Measurements from ENCODE around the gene TNIP1.

The TNIP1 gene

DNA sequence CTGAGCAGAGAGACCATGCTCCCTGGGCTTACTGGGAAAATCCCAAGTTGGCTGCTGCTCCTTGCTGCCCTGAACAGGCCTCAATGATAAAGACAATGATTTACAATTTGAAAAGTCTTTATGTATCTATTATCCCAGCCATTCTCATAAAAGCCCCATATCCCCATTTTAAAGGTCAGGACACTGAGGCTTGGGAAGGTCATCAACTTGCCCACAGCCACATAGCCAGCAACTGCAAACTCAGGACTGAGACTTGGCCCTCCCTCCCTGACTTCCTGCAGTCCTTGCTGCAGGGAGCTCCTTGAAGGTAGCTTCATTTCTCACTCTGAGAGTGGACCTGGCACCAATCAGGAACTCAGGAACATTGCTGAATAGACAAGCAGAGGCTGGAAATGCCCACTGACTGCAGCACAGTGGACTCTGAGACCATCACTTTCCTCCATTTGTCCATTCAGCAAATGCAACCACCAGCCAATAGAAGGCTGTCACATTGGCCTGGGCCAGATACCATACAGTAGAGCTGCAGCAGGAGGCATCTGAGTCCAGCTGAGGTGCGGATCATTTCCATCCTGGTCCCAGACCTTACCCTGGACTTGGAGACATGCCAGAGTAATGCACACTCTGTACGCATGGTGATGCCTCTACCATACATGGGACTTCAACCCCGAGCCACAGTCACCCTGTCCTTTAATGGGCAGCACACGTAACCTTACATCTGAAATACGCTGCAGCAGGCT lies 18.3 kb downstream of the TNIP1 start:
- no peak for FAIRE-seq
- no peak for TF ChIP-seq POLR2A (IDR thresholded peaks at IDR 0.05; ENCODE audit: low read depth, low read length)
- no peak for TF ChIP-seq TAF1 (IDR thresholded peaks at IDR 0.05; ENCODE audit: borderline replicate concordance, low read depth, low read length)
- TF ChIP-seq POLR2AphosphoS5 (IDR thresholded peaks at IDR 0.05; ENCODE audit: low read depth, low read length), result no peak
- DNase-seq (ENCODE audit: insufficient read length), result no peak

DNA sequence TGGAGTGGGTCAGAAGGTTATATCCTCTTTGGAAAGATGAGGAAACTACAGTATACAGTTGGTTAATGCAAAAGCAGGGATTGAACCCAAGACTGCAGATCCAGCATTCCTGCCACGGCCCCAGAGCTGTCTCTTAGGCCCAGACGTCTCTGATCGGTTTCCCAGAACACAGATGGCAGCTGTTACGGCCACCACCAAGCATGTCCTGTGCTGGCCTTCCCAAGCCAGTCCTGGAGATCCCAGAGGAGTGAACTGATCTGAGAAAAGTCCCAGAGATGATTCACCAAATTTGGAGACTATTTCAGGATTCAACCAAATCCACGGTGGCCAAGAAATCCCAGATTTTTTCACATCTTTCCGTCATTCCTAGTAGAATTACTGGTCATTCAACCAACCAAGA lies 20.1 kb downstream of the TNIP1 start:
- TF ChIP-seq TAF1 (IDR thresholded peaks at IDR 0.05; ENCODE audit: borderline replicate concordance, low read depth, low read length), result no peak
- TF ChIP-seq POLR2AphosphoS5 (IDR thresholded peaks at IDR 0.05; ENCODE audit: low read depth, low read length), result no peak
- TF ChIP-seq POLR2A (IDR thresholded peaks at IDR 0.05; ENCODE audit: low read depth, low read length), result no peak
- FAIRE-seq, result no peak
- DNase-seq (ENCODE audit: insufficient read length), result no peak

DNA sequence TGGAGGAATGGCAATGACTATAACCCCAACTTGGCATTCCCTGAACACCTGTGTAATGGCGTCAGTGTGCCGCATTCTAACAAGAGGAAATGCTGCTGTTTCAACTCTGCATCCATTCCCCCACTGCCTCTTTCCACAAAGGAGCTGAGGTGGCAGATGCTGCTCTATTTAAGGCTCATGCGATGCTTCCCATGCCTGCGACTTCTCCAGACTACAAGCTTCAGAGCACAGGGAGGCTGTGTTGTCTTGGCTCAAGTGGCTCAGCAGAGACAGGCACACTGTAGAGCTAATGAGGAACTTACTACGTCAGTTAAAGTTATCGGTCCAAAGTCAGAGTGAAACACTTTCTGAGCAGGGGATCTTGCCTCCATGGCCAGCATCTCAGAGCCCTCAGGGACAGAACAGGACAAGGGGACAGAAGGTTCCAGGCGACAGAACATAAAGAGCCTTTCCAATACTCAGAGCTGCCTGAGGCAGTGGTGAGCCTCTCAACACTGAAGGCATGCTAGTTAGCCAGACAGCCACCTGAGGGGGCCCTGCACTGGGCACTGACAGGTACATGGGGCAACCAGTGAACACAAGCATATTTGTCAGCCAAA lies 21.8 kb downstream of the TNIP1 start:
- DNase-seq (ENCODE audit: insufficient read length) (no peak), FAIRE-seq (peak; percentile 87)
- TF ChIP-seq POLR2A (IDR thresholded peaks at IDR 0.05; ENCODE audit: low read depth, low read length) (0 out of 2 replicates have a peak, but pooled peaks have one; percentile 24), TAF1 (IDR thresholded peaks at IDR 0.05; ENCODE audit: borderline replicate concordance, low read depth, low read length) (no peak), POLR2AphosphoS5 (IDR thresholded peaks at IDR 0.05; ENCODE audit: low read depth, low read length) (no peak)

DNA sequence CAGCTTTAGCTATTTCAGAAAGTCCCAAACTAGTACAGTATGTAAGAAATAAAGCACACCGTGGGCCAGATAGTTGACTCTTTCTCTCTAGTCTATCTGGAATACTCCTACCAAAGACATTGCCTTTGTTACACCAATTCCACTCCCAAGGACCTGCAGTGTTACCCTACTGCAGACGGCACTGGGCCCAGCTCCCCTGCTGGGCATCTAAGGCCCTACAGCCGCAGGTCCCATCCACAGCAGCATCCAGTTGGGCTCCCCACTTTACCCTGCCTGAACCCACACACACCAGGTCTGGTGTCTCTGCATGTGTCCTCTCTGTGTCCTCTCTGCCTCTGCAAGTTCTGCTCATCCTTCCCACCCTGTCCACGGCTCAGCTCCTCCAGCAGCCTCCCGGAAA lies 22.5 kb downstream of the TNIP1 start:
- DNase-seq (ENCODE audit: insufficient read length) (no peak), FAIRE-seq (peak; percentile 9)
- TF ChIP-seq TAF1 (IDR thresholded peaks at IDR 0.05; ENCODE audit: borderline replicate concordance, low read depth, low read length), result no peak

DNA sequence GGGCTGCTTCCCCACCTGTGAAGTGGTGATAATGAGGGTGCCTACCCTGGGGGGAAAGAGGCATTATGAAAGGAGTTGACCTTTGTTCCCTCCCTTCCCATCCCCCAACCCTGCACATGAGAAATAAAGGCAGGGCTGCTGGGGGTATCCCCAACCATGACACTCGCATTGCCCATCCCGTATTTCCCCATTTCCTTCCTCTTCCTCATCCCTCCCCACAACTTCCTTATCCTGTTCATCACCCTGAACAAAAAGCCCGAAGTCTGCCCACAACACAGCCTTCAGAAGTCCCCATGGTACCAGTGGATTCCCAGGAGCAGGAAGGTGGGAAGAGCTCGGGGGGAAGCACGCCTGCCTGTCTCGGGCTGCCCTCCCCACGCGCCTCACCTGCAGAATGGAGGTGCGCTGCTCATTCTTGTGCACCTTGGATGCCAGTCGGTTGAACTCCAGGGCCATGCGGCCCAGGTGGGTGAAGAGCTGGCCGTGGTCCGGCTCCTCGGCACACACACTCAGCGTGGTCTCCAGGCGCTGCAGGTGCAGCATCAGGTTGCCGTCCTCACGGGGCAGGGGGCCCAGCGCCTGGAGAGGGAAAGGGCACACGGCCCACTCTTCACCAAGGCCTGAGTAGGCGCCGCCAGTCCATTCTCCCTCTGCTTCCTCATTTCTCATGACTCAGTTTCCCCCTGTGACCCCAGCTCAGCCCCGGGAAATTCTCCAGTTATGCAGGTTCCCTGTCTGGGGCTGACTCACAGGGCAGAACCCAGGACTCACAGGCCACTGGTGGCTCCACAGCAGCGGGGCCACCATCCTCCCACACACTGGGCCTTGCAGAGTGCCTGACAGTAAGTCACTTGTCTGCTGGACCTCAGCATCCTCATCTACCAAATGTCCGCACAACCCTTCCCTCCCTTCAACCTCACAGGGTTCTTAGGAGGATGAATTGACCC lies 24.2 kb downstream of the TNIP1 start:
- FAIRE-seq (no peak), DNase-seq (ENCODE audit: insufficient read length) (no peak)
- no peak for TF ChIP-seq POLR2AphosphoS5 (IDR thresholded peaks at IDR 0.05; ENCODE audit: low read depth, low read length)
- TF ChIP-seq POLR2A (IDR thresholded peaks at IDR 0.05; ENCODE audit: low read depth, low read length), result no peak
- no peak for TF ChIP-seq TAF1 (IDR thresholded peaks at IDR 0.05; ENCODE audit: borderline replicate concordance, low read depth, low read length)

DNA sequence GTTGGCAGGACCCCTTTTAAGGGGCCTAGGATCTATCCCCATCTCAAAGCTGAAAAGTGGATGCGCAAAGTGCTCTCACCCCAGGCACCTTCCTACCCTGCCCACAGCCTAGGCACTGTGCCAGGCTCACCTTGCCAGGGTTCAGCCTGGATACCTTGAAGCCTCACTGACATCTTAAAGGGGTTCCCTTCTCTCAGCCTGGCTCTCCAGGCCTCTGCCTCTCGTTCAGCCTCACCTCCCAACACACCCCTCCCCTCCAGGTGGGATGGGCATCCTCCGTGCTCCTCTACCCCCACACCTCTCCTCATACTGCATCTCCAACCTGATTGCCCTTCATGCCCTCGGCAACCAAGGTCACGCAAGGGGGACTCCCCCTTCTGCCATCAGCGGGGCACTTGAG lies 25.5 kb downstream of the TNIP1 start:
- DNase-seq (ENCODE audit: insufficient read length), result no peak
- no peak for TF ChIP-seq TAF1 (IDR thresholded peaks at IDR 0.05; ENCODE audit: borderline replicate concordance, low read depth, low read length)
- no peak for TF ChIP-seq POLR2A (IDR thresholded peaks at IDR 0.05; ENCODE audit: low read depth, low read length)
- no peak for TF ChIP-seq POLR2AphosphoS5 (IDR thresholded peaks at IDR 0.05; ENCODE audit: low read depth, low read length)
- peak; percentile 71 for FAIRE-seq

DNA sequence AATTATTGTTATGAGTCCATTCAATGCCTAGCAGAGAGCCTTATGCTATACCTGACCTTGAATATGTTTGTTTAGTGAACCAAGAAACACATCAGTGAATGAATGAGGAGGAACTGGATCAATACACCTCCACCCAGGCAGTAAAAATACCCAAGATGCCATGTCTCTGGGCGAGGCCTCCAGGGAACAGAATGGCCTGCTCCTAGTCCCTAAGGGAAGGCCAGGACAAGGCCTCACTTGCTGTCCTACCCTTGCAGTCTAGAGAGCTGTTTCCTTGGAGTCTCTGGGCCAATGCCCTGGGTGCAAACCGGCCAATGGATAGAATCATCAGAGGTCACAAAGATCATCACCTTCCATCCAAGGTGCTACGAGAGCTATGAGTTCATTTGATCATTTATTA lies 26.1 kb downstream of the TNIP1 start:
- FAIRE-seq, result no peak
- TF ChIP-seq TAF1 (IDR thresholded peaks at IDR 0.05; ENCODE audit: borderline replicate concordance, low read depth, low read length) (no peak), POLR2A (IDR thresholded peaks at IDR 0.05; ENCODE audit: low read depth, low read length) (no peak), POLR2AphosphoS5 (IDR thresholded peaks at IDR 0.05; ENCODE audit: low read depth, low read length) (no peak)
- DNase-seq (ENCODE audit: insufficient read length), result no peak

DNA sequence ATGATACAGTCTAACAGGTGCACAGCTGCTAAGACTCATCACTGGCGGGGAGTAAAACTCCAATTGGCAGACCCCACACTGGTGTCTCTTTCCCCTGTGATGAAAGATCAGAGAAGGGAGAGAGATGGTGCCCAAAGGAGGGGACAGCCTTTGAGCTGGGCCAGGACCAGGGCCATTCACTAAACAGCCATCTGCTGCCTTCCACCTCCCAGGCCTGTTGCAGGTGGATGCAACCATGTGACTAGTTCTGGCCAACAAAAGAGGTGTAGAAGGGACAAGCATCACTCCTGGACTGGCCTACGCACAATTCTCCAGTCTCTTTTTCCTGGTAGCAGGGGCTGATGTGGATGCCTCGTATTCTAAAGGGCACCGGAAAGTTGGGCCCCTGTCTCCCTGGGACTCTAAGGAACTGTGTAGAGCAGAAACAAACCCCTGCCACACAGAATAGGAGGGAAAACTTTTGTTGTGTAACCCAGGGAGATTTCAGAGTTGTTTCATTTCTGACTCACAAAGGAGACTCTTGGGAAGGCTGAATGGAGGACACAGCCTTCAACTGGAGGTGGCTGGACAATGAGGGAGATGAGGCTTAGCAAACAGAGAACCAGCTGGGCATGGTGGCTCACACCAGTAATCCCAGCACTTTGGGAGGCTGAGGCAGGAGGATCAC lies 26.9 kb downstream of the TNIP1 start:
- TF ChIP-seq TAF1 (IDR thresholded peaks at IDR 0.05; ENCODE audit: borderline replicate concordance, low read depth, low read length), result no peak
- TF ChIP-seq POLR2AphosphoS5 (IDR thresholded peaks at IDR 0.05; ENCODE audit: low read depth, low read length), result no peak
- TF ChIP-seq POLR2A (IDR thresholded peaks at IDR 0.05; ENCODE audit: low read depth, low read length), result no peak
- no peak for FAIRE-seq
- no peak for DNase-seq (ENCODE audit: insufficient read length)

DNA sequence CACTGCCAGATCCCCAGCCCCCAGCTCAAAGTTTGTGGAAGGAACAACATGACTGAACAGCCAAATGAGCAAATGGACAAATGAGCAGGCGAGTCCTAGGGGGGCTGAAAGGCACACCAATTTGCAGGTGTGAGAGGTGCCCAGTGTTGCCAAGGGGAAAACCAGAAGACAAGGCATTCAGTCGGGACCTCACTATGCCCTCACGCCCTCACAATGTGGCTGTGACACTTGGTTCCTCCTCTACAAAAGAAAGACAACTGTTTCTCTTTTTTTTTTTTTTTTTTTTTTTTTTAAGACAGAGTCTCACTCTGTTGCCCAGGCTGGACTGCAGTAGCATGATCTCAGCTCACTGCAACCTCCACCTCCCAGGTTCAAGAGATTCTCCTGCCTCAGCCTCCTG lies 28.0 kb downstream of the TNIP1 start:
- DNase-seq (ENCODE audit: insufficient read length) (no peak), FAIRE-seq (no peak)
- TF ChIP-seq POLR2A (IDR thresholded peaks at IDR 0.05; ENCODE audit: low read depth, low read length), result no peak
- no peak for TF ChIP-seq POLR2AphosphoS5 (IDR thresholded peaks at IDR 0.05; ENCODE audit: low read depth, low read length)
- no peak for TF ChIP-seq TAF1 (IDR thresholded peaks at IDR 0.05; ENCODE audit: borderline replicate concordance, low read depth, low read length)

DNA sequence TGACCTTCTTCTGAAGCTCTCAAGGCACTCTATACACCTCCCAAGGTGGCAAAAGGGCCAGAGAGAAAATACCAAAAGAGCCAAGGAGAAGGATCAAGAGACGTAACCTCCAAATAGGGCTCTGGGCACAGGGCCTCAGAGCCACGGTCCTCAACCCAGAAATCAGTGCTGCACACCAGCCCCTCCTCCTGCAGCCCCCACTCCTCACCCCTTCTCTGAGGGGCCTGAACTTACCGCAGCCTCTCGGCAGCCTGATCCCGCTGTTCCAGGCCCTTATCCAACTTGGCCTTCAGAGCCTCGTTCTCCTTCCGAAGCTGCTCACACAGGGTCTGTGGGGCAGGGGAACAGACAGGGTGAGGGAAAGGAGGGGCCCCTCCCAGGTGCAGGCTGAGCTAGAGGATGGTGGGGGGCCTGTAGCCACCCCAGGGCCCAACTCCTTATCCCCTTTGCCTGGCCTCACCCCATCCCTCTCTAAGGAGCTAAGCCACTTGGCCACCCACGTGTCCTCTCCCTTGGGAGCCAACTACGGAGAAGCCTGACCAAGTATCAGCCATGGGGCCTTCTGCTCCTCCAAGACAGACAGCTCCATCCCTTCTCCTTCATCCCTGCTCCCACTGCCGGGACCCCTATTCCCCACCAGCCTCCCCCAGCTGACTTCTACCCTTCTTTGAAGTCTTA lies 28.8 kb downstream of the TNIP1 start:
- FAIRE-seq, result no peak
- DNase-seq (ENCODE audit: insufficient read length), result no peak
- TF ChIP-seq POLR2AphosphoS5 (IDR thresholded peaks at IDR 0.05; ENCODE audit: low read depth, low read length) (no peak), TAF1 (IDR thresholded peaks at IDR 0.05; ENCODE audit: borderline replicate concordance, low read depth, low read length) (no peak), POLR2A (IDR thresholded peaks at IDR 0.05; ENCODE audit: low read depth, low read length) (no peak)

Measured in GM12892 (cell line).